GM11168 (cell line): ENCODE results near the gene SPHK2.
"Not testable (repeated sequence)": the region's sequence is repeated elsewhere in the genome, so short reads cannot be mapped to it uniquely, and the experiment has no call there.

Source experiments
- in situ Hi-C: fragments of 300-500 bp; cut with MboI; formaldehyde crosslinking; loops from one replicate; pipeline ENCODE4 v1.12.0; 2022; ENCODE audit warnings: low sequenced_read_pairs; ENCODE audit not compliant: unreplicated experiment

SPHK2 gene

GRCh38 chr19:48623556-48624066 is 4.3 kb downstream of the SPHK2 start:
- in situ Hi-C loops = no loop called here

- in situ Hi-C loops = no loop called here
Measured at GRCh38 chr19:48624067-48624594, 4.8 kb downstream of the SPHK2 start.

GRCh38 chr19:48624791-48625723 is 5.8 kb downstream of the SPHK2 start:
- in situ Hi-C loops = no loop called here

GRCh38 chr19:48625891-48626327 is 6.6 kb downstream of the SPHK2 start:
- in situ Hi-C loops = no loop called here

GRCh38 chr19:48627201-48627864 is 8.0 kb downstream of the SPHK2 start:
- in situ Hi-C loops = no loop called here

GRCh38 chr19:48627865-48628314 is 8.6 kb downstream of the SPHK2 start:
- in situ Hi-C loops = no loop called here

GRCh38 chr19:48628486-48629296 is 9.4 kb downstream of the SPHK2 start:
- in situ Hi-C loops = no loop called here

- in situ Hi-C loops = no loop called here
Measured at GRCh38 chr19:48629297-48629598, 9.9 kb downstream of the SPHK2 start.

- in situ Hi-C loops = no loop called here
Measured at GRCh38 chr19:48629599-48630295, 10.4 kb downstream of the SPHK2 start.

- in situ Hi-C loops = no loop called here
Measured at GRCh38 chr19:48630296-48631063, 11.2 kb downstream of the SPHK2 start.

- in situ Hi-C loops = no loop called here
Measured at GRCh38 chr19:48631225-48631624, 11.9 kb downstream of the SPHK2 start.

- in situ Hi-C loops = not testable (repeated sequence)
Measured at GRCh38 chr19:48632286-48632685, 13.0 kb downstream of the SPHK2 start.

GRCh38 chr19:48632692-48633147 is 13.4 kb downstream of the SPHK2 start:
- in situ Hi-C loops = no loop called here

- in situ Hi-C loops = no loop called here
Measured at GRCh38 chr19:48633148-48634035, 14.1 kb downstream of the SPHK2 start.

GRCh38 chr19:48634036-48634342 is 14.7 kb downstream of the SPHK2 start:
- in situ Hi-C loops = no loop called here

GRCh38 chr19:48634424-48635262 is 15.3 kb downstream of the SPHK2 start:
- in situ Hi-C loops = no loop called here

- in situ Hi-C loops = no loop called here
Measured at GRCh38 chr19:48635263-48635965, 16.1 kb downstream of the SPHK2 start.
